BLaER1 treated with 17β-estradiol and CSF1 and Interleukin-3, amounts not matched to agents 10 nM and 100 nM (cell line): Measurements from ENCODE around the gene PRKAR2B.

Source experiments
- H3K27ac ChIP-seq, 11 experiments: shearing (Covaris generic); formaldehyde crosslinking; 2 replicates each; pipeline ENCODE4 v1.8.1; 2022
- H3K27me3 ChIP-seq, 11 experiments: shearing (Covaris generic); formaldehyde crosslinking; 2 replicates each; pipeline ENCODE4 v1.8.1; 2022
- H3K36me3 ChIP-seq, 11 experiments: shearing (Covaris generic); formaldehyde crosslinking; 2 replicates each; pipeline ENCODE4 v1.8.1; 2022
- H3K4me1 ChIP-seq, 10 experiments: shearing (Covaris generic); formaldehyde crosslinking; 2 replicates each; pipeline ENCODE4 v1.8.1; 2022
- H3K4me2 ChIP-seq, 11 experiments: shearing (Covaris generic); formaldehyde crosslinking; 2 replicates each; pipeline ENCODE4 v1.8.1; 2022
- H3K4me3 ChIP-seq, 10 experiments: shearing (Covaris generic); formaldehyde crosslinking; 2 replicates each; pipeline ENCODE4 v1.8.1; 2022
- H3K9ac ChIP-seq, 11 experiments: shearing (Covaris generic); formaldehyde crosslinking; 2 replicates each; pipeline ENCODE4 v1.8.1; 2022
- H3K9me3 ChIP-seq, 11 experiments: shearing (Covaris generic); formaldehyde crosslinking; replicated peaks in 1 of 11; 2 replicates each; pipeline ENCODE4 v1.8.1; 2022
- H4K20me1 ChIP-seq, 11 experiments: shearing (Covaris generic); formaldehyde crosslinking; 2 replicates each; pipeline ENCODE4 v1.8.1; 2022
- Cebpa-rat ChIP-seq, 11 experiments: shearing (Covaris generic); IDR thresholded peaks; 2 replicates each; pipeline ENCODE4 v1.8.1; 2022

The PRKAR2B gene

DNA sequence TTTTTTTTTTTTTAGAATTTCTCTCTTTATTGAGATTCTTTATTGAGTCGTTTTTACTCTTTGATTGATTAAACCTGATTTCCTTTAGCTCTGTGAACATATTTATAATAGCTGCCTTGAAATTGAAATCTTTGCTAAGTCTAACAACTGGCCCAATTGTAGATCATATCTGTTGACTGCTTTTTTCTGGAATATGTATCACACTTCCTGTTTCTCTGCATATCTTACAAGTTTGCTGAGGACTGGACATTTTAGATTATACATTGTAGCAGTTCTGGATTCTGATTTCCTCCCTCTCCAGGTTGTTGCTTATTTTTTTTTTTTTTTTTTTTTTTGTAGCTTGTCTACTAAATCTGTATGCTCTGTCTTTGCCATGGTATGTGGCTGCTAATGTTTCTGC, 56.3 kb downstream of the PRKAR2B start:
- no peaks in the 10 kb centered on the region for H4K20me1 ChIP-seq
- H3K27me3 ChIP-seq = no peaks in the 10 kb centered on the region
- H3K4me2 ChIP-seq = no peak overlapping the region
- no peaks in the 10 kb centered on the region for H3K36me3 ChIP-seq
- no peak overlapping the region for H3K27ac ChIP-seq
- H3K9ac ChIP-seq = no peak overlapping the region
- no peak overlapping the region for H3K4me3 ChIP-seq
- H3K4me1 ChIP-seq = peaks cover 0 to 16% (median 0%) of the 10 kb centered on the region in 10 experiments; a peak in 3 of 20 replicates
- H3K9me3 ChIP-seq = peaks cover 0 to 20% (median 10%) of the 10 kb centered on the region in 11 experiments; a peak in 14 of 22 replicates
- no peak for TF ChIP-seq Cebpa-rat (IDR thresholded peaks at IDR 0.05)

DNA sequence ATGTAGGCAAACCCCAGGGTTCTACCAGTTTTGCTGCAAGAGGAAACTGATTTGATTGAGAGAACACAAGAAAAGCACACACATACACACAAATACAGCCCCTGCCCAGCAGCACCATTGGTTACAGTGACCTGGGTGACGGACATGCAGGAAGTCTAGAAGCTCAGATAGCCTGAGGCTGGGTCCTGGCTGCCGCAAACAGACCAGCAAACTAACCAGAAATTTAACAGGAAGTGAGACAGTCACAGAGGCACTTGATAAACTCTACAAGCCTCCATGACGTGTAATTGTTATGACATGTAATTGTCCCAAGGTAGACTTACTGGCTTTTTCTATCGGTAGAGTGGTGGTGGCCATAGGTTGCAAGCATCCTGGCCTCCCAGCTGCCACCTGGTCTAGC, 58.9 kb downstream of the PRKAR2B start:
- no peaks in the 10 kb centered on the region for H3K27me3 ChIP-seq
- H3K9ac ChIP-seq = no peak overlapping the region
- no peak overlapping the region for H3K4me2 ChIP-seq
- TF ChIP-seq Cebpa-rat (IDR thresholded peaks at IDR 0.05) = no peak
- H3K36me3 ChIP-seq = no peaks in the 10 kb centered on the region
- H3K4me1 ChIP-seq = peaks cover 0 to 16% (median 0%) of the 10 kb centered on the region in 10 experiments; a peak in 3 of 20 replicates
- peaks cover 0 to 20% (median 10%) of the 10 kb centered on the region in 11 experiments; a peak in 14 of 22 replicates for H3K9me3 ChIP-seq
- H3K4me3 ChIP-seq = no peak overlapping the region
- H3K27ac ChIP-seq = no peak overlapping the region
- H4K20me1 ChIP-seq = no peaks in the 10 kb centered on the region

DNA sequence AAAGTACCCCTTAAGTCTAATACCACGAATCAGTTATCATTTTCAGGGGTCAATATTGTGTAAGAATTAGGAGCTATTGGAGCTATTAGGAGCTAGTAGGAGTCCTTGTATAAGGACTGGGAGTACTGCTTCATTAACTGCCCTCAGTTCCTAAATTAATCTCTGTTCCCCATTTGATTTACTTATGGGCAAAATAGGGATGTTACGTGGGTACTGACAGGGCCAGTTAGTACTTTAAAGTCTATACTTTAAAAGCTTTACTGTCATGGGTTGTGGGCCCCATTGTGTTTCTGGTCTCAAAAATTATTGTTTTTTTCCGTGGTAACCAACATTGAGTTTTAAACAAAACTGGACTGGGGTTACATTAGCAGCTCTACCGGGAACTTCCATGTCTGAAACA, 60.3 kb downstream of the PRKAR2B start:
- H3K36me3 ChIP-seq = no peaks in the 10 kb centered on the region
- H3K9ac ChIP-seq = no peak overlapping the region
- H3K4me2 ChIP-seq = no peak overlapping the region
- peaks cover 0 to 16% (median 0%) of the 10 kb centered on the region in 10 experiments; a peak in 3 of 20 replicates for H3K4me1 ChIP-seq
- peaks cover 0 to 10% (median 0%) of the 10 kb centered on the region in 11 experiments; a peak in 6 of 22 replicates for H3K9me3 ChIP-seq
- no peak overlapping the region for H3K27ac ChIP-seq
- H3K4me3 ChIP-seq = no peak overlapping the region
- no peak for TF ChIP-seq Cebpa-rat (IDR thresholded peaks at IDR 0.05)
- no peaks in the 10 kb centered on the region for H3K27me3 ChIP-seq
- no peaks in the 10 kb centered on the region for H4K20me1 ChIP-seq

DNA sequence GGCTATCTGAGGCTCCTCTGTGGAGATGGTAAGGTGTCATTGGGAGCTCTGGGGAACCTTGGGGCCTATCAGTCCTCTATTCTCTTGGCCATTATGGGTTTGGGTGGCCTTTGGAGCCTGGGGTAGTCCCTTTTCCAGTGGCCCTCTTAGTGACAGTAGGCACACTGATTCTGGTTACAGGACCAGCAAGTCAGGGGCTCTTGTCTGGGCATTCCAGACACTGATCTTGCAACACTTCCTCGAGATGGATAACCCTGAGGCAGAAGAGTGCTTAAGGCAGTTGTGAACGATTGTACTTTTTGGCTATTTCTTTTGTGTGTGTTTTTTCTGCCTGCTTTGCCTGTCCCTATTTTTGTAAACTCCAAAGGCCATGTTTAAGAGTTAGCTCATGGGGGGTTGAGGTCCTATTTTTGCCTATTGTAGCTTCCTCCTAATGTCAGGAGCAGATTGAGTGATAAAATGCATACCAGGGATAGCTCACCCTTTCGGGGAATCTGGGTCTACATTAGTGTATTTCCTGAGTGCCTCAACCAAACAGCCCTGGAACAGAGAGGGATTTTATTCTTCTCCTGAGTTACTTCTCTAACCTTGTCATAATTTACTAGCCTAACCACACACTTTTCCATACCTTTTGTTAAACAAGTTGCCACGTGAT, 61.2 kb downstream of the PRKAR2B start:
- Histone ChIP-seq H3K4me2 (no peak overlapping the region), H3K27ac (no peak overlapping the region), H3K9me3 (peaks cover 0 to 6% (median 0%) of the 10 kb centered on the region in 11 experiments; a peak in 4 of 22 replicates), H3K4me3 (no peak overlapping the region), H4K20me1 (no peaks in the 10 kb centered on the region), H3K27me3 (no peaks in the 10 kb centered on the region), H3K9ac (no peak overlapping the region), H3K36me3 (no peaks in the 10 kb centered on the region), H3K4me1 (peaks cover 0 to 13% (median 0%) of the 10 kb centered on the region in 10 experiments; a peak in 3 of 20 replicates)
- no peak for TF ChIP-seq Cebpa-rat (IDR thresholded peaks at IDR 0.05)

DNA sequence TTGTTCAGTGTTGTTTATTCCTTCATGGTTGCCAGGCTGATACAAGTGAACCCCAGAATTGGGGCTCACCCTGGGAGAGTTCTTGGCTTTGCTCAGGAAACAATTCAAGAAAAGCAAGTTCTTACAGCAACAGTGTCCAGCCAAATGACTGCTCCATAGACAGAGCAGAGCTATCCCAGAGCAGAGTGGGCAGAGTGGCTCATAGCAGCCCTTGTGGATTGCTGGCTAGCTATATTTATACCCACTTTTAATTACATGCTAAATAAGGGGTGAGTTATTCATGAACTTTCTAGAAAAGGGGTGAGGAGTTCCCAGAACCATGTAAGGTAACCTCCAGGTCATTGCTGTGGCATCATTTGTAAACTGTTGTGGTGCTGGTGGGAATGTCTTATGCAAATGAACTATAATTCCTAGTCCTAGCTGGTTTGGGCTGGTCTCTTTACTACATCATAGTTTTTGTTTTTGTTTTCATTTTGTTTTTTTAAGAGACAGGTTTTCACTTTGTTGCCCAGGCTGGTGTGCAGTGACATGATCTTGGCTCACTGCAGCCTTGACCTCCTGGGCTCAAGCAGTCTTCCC, 64.4 kb downstream of the PRKAR2B start:
- no peak overlapping the region for H3K27ac ChIP-seq
- no peaks in the 10 kb centered on the region for H3K36me3 ChIP-seq
- no peak overlapping the region for H3K4me2 ChIP-seq
- no peak for TF ChIP-seq Cebpa-rat (IDR thresholded peaks at IDR 0.05)
- H3K27me3 ChIP-seq = no peaks in the 10 kb centered on the region
- no peak overlapping the region for H3K4me3 ChIP-seq
- no peaks in the 10 kb centered on the region for H4K20me1 ChIP-seq
- no peaks in the 10 kb centered on the region; a peak in 1 of 22 replicates for H3K9me3 ChIP-seq
- no peak overlapping the region for H3K9ac ChIP-seq
- H3K4me1 ChIP-seq = no peaks in the 10 kb centered on the region

DNA sequence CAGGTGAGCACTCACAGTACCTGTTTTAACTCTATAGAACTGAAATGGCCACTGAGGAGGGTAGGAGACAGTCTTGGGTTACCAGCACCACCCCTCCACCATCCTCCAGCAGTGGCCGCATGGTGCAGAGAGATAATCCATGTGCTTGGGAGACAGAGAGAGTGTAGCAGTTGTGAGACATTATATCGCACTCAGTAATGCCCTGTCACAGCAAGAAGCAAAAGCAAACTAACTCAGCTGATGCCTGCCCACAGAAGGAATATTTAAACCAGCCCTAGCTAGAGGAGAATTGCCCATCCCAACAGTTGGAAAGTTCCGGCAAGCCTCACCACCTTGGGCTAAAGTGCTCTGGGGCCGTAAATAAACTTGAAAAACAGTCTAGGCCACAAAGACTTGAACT, 65.5 kb downstream of the PRKAR2B start:
- H3K9ac ChIP-seq = no peak overlapping the region
- no peaks in the 10 kb centered on the region for H3K4me1 ChIP-seq
- H4K20me1 ChIP-seq = no peaks in the 10 kb centered on the region
- no peaks in the 10 kb centered on the region for H3K27me3 ChIP-seq
- TF ChIP-seq Cebpa-rat (IDR thresholded peaks at IDR 0.05) = no peak
- no peaks in the 10 kb centered on the region for H3K36me3 ChIP-seq
- no peak overlapping the region for H3K4me2 ChIP-seq
- H3K4me3 ChIP-seq = no peak overlapping the region
- no peak overlapping the region for H3K27ac ChIP-seq
- no peaks in the 10 kb centered on the region; a peak in 1 of 22 replicates for H3K9me3 ChIP-seq

DNA sequence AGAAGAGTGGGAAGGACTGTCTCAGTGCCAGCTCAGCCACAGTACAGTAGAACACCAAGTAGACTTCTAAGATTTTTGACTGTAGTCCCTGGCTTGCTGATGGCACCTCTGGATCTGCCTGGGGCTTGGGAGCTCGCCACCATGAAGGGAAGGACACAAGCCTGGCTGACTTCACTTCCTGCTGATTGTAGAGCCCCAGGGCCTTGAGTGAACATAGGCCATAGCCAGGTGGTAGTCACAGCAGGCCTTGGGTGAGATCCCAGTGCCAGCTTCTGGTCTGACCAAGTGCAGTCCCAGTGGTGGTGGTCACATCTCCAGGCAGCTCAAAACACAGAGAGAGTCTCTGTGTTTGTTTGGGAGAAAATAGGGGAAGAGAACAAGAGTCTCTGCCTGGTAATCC, 66.7 kb downstream of the PRKAR2B start:
- Histone ChIP-seq H3K36me3 (no peaks in the 10 kb centered on the region), H3K9ac (no peak overlapping the region), H3K27me3 (no peaks in the 10 kb centered on the region), H4K20me1 (no peaks in the 10 kb centered on the region), H3K4me3 (no peak overlapping the region), H3K27ac (no peak overlapping the region), H3K9me3 (no peaks in the 10 kb centered on the region), H3K4me1 (no peaks in the 10 kb centered on the region), H3K4me2 (no peak overlapping the region)
- no peak for TF ChIP-seq Cebpa-rat (IDR thresholded peaks at IDR 0.05)

DNA sequence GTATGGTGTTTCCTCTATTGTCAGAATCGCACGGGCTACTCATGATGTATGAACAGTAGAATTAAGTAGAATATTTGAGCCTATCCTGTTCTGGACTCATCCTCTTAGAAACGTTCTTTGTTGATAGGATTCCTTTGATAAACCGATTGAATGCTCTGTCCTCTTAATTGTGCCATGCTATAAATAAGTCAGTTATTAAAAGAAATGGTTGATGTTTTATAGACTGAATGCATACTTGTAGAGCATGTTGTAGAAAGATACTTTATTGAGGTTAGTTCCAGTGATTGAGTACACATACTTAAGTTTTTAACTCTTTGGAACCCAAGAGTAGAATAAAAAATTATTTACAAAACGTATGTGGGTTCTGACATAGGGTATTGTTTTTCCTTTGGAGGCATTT, 69.4 kb downstream of the PRKAR2B start:
- no peak for TF ChIP-seq Cebpa-rat (IDR thresholded peaks at IDR 0.05)
- H3K4me1 ChIP-seq = no peaks in the 10 kb centered on the region

DNA sequence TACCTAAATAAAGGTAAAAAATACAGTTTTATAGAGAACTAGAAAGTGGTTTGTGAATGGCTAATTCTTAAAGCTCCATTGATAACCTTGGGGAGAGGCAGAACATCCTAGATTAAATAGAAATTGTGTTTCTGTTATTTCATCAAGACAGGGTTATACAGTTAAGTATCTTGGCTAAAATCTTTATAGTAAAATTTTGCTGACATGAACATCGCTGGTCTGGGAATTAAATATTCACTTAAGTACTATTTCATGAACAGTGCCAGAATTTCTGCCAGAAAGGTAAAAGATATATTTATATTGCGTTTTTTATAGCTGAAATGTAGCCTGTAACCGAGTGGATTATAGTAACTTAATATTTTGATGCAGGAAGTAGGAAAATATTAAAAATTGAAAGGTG, 70.6 kb downstream of the PRKAR2B start:
- H3K4me3 ChIP-seq = no peak overlapping the region
- H3K4me2 ChIP-seq = no peak overlapping the region
- H4K20me1 ChIP-seq = no peaks in the 10 kb centered on the region
- H3K4me1 ChIP-seq = no peaks in the 10 kb centered on the region
- no peaks in the 10 kb centered on the region for H3K27me3 ChIP-seq
- H3K36me3 ChIP-seq = no peaks in the 10 kb centered on the region
- no peak overlapping the region for H3K9ac ChIP-seq
- TF ChIP-seq Cebpa-rat (IDR thresholded peaks at IDR 0.05) = no peak
- H3K27ac ChIP-seq = no peak overlapping the region
- H3K9me3 ChIP-seq = no peaks in the 10 kb centered on the region

More for the DNA sequence above, 69.4 kb downstream of the PRKAR2B start:
- H3K27me3 ChIP-seq = no peaks in the 10 kb centered on the region
- no peak overlapping the region for H3K4me2 ChIP-seq
- H3K27ac ChIP-seq = no peak overlapping the region
- H4K20me1 ChIP-seq = no peaks in the 10 kb centered on the region
- no peak overlapping the region for H3K4me3 ChIP-seq
- H3K36me3 ChIP-seq = no peaks in the 10 kb centered on the region
- no peaks in the 10 kb centered on the region for H3K9me3 ChIP-seq
- H3K9ac ChIP-seq = no peak overlapping the region
